Measurements from ENCODE around the gene ZNF30.
"Not testable (repeated sequence)": the region's sequence is repeated elsewhere in the genome, so short reads cannot be mapped to it uniquely, and the experiment has no call there.

ZNF30 gene

DNA sequence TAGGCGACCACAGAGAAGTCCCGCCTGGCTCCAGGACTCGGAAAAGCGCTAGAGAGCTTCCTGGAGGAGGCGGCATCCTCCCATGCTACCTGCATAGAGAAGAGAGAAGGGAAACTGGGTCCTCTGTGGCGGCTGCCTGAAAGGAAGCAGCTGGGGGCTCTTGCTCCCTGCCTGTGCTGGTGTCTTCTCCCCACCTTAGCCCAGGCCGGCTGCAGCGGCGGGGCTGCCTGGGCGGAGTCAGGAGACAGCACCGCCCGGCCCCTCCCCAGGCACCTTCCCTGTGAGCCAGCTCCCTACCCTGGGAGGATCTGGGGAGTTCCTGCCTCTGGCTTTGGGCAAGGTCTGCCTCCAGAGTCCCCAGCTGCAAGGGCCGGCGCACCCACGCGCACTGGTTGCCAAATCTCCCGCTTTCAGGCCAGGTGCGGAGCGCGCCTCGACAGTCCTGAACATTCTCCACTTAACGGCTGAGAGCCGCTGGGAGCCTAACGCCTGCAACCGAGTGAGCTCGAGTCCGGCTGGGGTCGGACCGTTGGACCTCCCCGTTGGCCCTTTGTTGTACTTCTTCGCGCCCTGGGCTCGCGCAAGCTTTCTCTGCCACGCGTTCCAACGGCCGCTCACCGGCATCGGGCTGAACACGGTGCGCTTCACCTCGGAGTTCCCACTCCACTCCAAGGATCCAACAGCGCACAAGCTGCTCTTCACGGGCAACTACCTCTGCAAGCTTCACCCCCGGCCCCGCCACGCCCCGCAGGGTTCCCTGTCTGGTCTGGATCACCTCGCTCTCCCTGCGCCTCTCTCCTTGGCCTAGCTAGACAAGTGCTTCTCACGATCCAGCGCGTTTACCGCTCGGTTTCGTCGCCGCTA is 21.8 kb upstream of the ZNF30 start:
- in situ Hi-C loops (cut with MboI; ENCODE audit: low sequenced_read_pairs, unreplicated experiment) = no loop called here
- DNase-seq (ENCODE audit: low spot score) = no peak
- TF ChIP-seq, protein P1, sequence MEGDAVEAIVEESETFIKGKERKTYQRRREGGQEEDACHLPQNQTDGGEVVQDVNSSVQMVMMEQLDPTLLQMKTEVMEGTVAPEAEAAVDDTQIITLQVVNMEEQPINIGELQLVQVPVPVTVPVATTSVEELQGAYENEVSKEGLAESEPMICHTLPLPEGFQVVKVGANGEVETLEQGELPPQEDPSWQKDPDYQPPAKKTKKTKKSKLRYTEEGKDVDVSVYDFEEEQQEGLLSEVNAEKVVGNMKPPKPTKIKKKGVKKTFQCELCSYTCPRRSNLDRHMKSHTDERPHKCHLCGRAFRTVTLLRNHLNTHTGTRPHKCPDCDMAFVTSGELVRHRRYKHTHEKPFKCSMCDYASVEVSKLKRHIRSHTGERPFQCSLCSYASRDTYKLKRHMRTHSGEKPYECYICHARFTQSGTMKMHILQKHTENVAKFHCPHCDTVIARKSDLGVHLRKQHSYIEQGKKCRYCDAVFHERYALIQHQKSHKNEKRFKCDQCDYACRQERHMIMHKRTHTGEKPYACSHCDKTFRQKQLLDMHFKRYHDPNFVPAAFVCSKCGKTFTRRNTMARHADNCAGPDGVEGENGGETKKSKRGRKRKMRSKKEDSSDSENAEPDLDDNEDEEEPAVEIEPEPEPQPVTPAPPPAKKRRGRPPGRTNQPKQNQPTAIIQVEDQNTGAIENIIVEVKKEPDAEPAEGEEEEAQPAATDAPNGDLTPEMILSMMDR (IDR thresholded peaks at IDR 0.05; ENCODE audit: borderline replicate concordance, control extremely low read depth, extremely low read depth, insufficient read depth, missing control alignments) = no peak

DNA sequence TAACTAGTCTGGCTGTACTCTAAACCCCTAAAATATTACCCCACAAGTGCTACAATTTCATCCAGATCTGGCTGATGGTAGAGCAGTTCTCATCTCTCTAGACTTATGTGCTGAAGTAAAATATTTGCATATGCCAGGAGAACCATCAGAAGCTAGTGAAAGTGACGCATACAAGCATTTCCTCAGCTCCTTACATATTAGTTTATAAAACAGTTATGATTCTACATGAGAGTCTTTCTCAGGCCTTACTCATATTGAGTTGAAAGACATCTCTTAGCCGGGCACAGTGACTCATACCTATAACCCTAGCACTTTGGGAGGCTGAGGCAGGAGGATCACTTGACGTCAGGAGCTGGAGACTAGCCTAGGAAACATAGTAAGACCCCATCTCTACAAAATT is 15.9 kb upstream of the ZNF30 start:
- DNase-seq (ENCODE audit: low spot score) = no peak
- TF ChIP-seq, protein P1 (IDR thresholded peaks at IDR 0.05; ENCODE audit: borderline replicate concordance, control extremely low read depth, extremely low read depth, insufficient read depth, missing control alignments) = no peak
- in situ Hi-C loops (cut with MboI; ENCODE audit: low sequenced_read_pairs, unreplicated experiment) = no loop called here

DNA sequence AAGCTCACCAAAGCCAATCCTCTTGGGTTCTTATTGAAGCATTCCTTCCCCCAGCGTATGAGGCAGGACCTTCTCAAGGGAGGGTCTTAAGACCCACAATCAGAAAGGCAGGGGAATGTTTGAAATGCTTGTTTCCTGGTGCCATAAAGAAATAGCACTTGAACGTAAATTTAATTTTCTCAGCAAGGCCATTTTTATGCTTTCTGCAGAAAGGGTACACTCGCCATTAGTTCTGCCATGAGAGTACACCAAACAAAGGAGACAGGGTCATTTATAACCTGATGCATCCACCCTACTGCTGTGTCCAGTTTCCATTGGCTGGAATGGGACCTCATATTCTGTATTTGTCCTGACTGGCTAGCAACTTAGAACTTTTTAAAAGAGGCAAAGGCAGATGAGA is 9.6 kb upstream of the ZNF30 start:
- DNase-seq (ENCODE audit: low spot score); in situ Hi-C loops (cut with MboI; ENCODE audit: low sequenced_read_pairs, unreplicated experiment): not testable (repeated sequence)

DNA sequence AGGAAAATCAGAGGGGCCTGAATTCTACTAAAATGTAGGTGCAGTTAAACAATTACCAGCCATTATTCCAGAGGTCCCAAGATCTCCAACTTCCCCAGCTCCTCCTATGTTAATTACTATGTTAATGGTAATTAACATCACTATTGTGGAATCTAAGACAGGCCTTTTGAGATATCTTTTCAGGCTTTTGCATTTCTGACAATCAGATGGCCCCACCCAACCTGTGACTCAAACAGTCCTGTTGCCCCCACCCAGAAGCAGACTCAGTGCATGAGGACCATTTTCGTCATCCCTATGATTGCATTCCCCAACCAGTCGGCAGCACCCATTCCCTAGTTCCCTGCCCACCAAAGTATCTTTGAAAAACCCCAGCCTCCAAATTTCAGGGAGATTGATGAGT is 8.5 kb upstream of the ZNF30 start:
- no peak for DNase-seq (ENCODE audit: low spot score)
- TF ChIP-seq, protein P1 (IDR thresholded peaks at IDR 0.05; ENCODE audit: borderline replicate concordance, control extremely low read depth, extremely low read depth, insufficient read depth, missing control alignments) = no peak
- in situ Hi-C loops (cut with MboI; ENCODE audit: low sequenced_read_pairs, unreplicated experiment) = no loop called here

DNA sequence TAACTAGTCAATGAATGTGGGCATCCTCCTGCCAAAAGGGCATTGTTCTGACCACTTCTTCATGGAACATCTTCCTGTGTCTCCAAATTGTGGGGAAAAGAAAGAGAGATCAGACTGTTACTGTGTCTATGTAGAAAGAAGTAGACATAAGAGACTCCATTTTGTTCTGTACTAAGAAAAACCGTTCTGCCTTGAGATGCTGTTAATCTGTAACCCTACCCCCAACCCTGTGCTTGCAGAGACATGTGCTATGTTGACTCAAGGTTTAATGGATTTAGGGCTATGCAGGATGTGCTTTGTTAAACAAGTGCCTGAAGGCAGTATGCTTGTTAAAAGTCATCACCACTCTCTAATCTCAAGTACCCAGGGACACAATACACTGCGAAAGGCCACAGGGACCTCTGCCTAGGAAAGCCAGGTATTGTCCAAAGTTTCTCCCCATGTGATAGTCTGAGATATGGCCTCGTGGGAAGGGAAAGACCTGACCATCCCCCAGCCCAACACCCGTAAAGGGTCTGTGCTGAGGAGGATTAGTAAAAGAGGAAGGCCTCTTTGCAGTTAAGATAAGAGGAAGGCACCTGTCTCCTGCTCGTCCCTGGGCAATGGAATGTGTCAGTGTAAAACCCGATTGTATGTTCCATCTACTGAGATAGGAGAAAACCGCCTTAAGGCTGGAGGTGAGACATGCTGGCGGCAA is 6.5 kb upstream of the ZNF30 start:
- DNase-seq (ENCODE audit: low spot score); in situ Hi-C loops (cut with MboI; ENCODE audit: low sequenced_read_pairs, unreplicated experiment): not testable (repeated sequence)

DNA sequence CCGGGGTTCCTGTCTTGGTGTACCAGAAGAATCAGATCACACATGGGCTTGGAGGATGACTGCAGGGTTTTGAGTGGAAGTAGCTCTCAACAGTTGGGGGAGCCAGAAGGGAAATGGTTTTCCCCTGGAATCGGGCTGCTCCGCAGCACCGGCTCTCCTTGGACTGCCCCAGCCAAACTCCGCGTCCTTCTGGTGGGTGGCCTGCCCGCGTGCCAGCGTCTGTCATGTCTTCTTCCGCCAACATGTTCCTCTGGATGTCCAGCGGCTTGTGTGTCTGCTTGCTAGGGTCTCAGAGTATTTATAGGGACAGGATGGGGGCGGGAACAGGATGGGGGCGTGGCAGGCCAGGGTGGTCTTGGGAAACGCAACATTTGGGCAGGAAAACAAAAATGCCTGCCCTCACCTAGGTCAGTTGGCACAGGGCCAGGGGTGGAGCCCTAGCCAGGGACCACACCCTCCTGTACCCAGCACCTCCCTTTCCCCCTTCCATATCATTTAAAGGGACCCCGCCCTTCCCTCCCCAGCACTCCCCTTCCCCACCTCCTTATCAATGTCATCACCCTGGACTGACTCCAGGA is 1.3 kb upstream of the ZNF30 start:
- TF ChIP-seq, protein P1 (IDR thresholded peaks at IDR 0.05; ENCODE audit: borderline replicate concordance, control extremely low read depth, extremely low read depth, insufficient read depth, missing control alignments) = no peak

DNA sequence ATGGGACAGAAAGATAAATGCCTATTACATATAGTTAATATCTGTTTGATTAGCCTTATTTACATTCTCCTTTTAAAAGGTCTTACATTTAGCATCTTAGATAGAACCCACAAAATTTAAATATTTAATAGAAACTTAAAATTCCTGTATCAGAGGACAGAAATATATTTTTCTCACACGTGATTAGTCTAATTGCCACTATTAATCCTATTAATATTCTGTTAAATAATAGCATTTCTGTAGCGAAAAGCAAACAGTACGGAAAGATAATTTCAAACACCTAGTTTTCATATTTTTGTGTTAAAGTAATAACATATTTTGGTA is 380 bp upstream of the ZNF30 start:
- no peak for DNase-seq (ENCODE audit: low spot score)
- TF ChIP-seq, protein P1 (IDR thresholded peaks at IDR 0.05; ENCODE audit: borderline replicate concordance, control extremely low read depth, extremely low read depth, insufficient read depth, missing control alignments) = no peak
- in situ Hi-C loops (cut with MboI; ENCODE audit: low sequenced_read_pairs, unreplicated experiment) = no loop called here

More for the DNA sequence above, 1.3 kb upstream of the ZNF30 start:
- no peak for DNase-seq (ENCODE audit: low spot score)
- in situ Hi-C loops (cut with MboI; ENCODE audit: low sequenced_read_pairs, unreplicated experiment) = no loop called here

Data from GM13976 (cell line).